Measurements from ENCODE around the gene PRKD2.

DNA sequence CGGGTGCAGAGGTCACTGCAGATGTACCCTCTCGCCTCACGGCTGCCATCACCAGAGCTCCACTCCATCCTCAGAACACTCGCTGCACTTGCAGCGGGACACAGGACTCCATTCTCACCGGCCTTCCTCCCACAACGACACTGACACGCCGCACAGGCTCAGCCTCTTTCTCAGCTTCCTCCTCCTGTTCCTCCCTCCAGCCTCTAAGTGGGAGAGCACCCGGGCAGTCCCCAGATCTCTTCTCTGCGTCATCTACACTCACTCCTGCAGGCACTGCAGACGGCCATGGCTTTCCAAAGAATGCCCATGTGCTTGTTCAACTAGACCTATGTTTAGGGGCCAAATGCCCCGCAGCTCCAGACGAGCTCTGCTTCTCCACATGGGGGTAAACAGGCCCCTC is 14.7 kb upstream of the PRKD2 start:
- TF ChIP-seq, protein P1, sequence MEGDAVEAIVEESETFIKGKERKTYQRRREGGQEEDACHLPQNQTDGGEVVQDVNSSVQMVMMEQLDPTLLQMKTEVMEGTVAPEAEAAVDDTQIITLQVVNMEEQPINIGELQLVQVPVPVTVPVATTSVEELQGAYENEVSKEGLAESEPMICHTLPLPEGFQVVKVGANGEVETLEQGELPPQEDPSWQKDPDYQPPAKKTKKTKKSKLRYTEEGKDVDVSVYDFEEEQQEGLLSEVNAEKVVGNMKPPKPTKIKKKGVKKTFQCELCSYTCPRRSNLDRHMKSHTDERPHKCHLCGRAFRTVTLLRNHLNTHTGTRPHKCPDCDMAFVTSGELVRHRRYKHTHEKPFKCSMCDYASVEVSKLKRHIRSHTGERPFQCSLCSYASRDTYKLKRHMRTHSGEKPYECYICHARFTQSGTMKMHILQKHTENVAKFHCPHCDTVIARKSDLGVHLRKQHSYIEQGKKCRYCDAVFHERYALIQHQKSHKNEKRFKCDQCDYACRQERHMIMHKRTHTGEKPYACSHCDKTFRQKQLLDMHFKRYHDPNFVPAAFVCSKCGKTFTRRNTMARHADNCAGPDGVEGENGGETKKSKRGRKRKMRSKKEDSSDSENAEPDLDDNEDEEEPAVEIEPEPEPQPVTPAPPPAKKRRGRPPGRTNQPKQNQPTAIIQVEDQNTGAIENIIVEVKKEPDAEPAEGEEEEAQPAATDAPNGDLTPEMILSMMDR (conservative IDR thresholded peaks at IDR 0.05; ENCODE audit: low read depth, low read length): no peak
- TF ChIP-seq EZH2 (IDR thresholded peaks at IDR 0.05; ENCODE audit: borderline replicate concordance, low read depth, low read length, poor library complexity, severe bottlenecking): no peak

All from A673 (cell line).